ENCODE data around the gene CD46.

DNA sequence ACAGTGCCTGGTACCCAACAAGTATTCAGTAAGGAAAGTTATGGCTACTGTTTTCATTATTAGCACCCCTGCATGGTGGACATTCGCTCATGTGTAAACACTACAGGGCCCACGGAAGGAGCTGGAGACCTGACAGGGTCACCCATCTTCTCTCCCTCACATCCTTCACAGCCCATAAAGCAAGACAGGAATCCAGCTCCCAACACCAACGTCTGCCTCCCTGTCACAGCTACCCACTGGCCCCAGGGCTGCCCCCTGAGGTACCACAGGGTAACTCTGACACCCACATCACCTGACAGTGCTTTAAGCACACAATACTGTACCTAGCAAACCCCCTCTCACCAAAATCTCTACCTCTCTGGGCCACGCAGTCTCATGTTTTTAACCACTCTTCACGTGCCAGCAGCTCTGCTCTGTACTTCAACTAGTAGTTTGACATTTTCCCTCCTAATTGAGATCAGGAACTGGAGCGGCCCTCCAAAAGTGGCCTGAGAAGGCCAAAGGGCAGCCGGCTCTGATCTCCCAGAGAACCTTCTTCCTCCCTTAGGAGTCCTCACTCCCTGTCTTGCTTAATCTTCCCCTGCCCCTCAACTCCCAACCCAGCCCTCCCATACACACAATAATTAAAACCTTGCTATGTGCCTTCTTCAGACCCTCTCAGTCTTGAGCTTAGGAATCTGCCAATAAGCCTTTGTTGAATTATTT, 82.3 kb downstream of the CD46 start:
- TF ChIP-seq, protein P1, sequence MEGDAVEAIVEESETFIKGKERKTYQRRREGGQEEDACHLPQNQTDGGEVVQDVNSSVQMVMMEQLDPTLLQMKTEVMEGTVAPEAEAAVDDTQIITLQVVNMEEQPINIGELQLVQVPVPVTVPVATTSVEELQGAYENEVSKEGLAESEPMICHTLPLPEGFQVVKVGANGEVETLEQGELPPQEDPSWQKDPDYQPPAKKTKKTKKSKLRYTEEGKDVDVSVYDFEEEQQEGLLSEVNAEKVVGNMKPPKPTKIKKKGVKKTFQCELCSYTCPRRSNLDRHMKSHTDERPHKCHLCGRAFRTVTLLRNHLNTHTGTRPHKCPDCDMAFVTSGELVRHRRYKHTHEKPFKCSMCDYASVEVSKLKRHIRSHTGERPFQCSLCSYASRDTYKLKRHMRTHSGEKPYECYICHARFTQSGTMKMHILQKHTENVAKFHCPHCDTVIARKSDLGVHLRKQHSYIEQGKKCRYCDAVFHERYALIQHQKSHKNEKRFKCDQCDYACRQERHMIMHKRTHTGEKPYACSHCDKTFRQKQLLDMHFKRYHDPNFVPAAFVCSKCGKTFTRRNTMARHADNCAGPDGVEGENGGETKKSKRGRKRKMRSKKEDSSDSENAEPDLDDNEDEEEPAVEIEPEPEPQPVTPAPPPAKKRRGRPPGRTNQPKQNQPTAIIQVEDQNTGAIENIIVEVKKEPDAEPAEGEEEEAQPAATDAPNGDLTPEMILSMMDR (IDR thresholded peaks at IDR 0.05; ENCODE audit: borderline replicate concordance, extremely low read depth, low read length, poor library complexity, severe bottlenecking): no peak
- TF ChIP-seq EZH2 (IDR thresholded peaks at IDR 0.05; ENCODE audit: borderline replicate concordance, low read depth, low read length, severe bottlenecking): no peak
